CD4-positive, alpha-beta T cell treated with Interleukin-1 beta for 1 hour (primary cell): ENCODE results near the gene PCSK1.

Source experiments
- DNase-seq, 2 donors: peaks; one replicate each; pipeline ENCODE4 v3.0.0-alpha.2; 2020 to 2022

Gene PCSK1

DNA sequence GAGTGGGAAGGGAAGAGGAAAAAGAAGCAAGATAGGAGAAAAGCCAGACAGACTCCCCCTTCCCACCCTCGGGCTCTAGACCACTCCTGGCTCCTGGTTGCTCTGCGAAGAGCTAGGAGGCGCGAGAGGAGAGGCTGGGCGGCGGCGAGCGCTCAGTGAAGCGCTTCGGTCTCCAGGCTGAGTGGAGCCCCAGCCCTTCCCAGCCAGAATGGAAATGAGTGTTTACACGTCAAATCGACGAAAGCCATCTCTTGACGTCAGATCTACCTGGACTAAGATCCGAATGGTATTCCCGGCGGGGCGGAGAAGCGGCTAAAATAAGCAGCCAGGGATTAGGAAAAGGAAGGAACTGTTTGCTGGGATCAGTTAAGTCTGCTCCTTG is at the start of gene PCSK1:
PCSK1 (minus strand) TSS at position 183 of the 382 bp plus-strand sequence. CDS start 206 bp downstream, outside the sequence.
- DNase-seq, result no peak

GRCh38 chr5:96481867-96482266 is 48.8 kb upstream of the PCSK1 start:
- DNase-seq, result no peak

GRCh38 chr5:96481009-96481786 is 48.1 kb upstream of the PCSK1 start:
- DNase-seq, result no peak

- DNase-seq, result no peak
These were observed 45.9 kb upstream of the PCSK1 start for GRCh38 chr5:96478983-96479382.

DNA sequence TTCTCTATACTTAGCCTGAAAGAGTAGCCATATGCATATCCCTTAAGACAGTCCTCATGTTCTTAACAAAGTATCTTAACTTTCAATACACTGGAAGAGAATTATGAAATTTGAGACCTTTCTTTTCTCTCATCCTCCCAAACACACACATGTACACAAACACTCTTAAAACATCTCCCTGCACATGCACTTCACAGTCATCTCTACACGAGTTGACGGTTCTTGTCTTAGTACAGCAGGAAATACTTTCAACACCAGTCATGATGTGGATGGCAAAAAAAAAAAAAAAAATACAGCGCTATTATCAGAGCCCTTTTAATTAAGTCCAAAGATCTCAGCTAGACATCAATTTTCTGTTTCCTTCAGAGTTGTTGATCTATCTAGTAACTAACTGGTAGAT is 43.6 kb upstream of the PCSK1 start:
- DNase-seq, result no peak

DNA sequence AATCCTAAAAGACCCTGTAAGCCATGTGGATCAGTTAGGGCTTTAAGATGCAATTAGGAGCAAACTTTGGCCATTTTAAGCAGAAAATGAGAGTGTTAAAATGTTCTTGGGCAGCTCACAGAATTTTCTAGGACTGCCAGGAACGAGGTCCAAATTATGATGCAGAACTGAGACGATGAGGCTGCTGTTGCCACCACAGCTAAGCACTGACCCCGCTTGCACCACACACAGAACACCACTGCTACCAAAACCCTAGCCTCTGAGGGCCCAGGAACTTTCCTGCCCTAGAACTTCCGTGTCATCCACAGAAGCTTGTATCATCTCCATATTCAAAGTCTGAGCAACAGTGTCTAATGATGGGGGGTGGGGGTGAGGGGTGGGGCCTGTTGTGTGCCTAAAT is 41.0 kb upstream of the PCSK1 start:
- no peak for DNase-seq

GRCh38 chr5:96473155-96473554 is 40.1 kb upstream of the PCSK1 start:
- no peak for DNase-seq

GRCh38 chr5:96470785-96471184 is 37.7 kb upstream of the PCSK1 start:
- DNase-seq, result no peak

DNA sequence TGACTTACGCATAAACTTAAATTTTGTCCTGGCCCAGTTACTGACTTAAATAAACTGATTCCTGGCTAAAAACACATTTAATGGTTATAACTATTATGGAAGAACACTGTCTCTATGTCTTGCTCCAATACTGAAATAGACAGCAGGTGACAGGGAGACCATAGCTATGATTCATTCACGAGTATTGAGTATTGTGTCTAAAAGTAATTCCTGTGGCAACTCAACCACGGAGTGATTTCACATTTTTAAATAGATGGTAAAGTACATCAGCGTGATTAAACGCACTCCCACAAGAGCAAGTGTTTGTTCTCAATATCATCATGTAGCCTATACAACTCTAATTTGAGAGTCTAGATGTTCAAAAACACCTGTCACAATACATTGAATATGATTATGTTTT is 35.9 kb upstream of the PCSK1 start:
- DNase-seq, result no peak

- DNase-seq, result no peak
These were observed 30.0 kb upstream of the PCSK1 start for GRCh38 chr5:96463091-96463490.

GRCh38 chr5:96459313-96460121 is 26.5 kb upstream of the PCSK1 start:
- DNase-seq, result no peak

GRCh38 chr5:96458176-96458575 is 25.1 kb upstream of the PCSK1 start:
- DNase-seq, result no peak

- no peak for DNase-seq
These were observed 22.7 kb upstream of the PCSK1 start for GRCh38 chr5:96455789-96456188.

DNA sequence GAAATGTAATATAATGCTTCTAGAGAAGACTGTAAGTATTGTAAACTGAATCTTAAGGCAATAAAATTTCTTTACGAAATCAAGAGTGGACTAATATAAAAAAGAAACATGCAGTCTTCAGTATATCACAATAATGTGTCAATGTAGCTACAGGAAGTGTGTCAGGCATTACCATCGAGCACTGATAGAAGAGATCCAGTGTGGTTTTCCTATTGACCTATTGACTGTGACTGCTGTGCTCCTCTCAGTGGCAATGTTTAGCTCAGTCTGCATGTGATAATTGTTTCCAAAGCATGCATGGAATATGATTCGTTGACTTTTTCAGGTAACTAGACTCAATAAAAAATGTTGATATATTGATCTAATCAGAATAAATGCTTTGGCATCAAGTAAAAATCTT is 20.3 kb upstream of the PCSK1 start:
- no peak for DNase-seq

DNA sequence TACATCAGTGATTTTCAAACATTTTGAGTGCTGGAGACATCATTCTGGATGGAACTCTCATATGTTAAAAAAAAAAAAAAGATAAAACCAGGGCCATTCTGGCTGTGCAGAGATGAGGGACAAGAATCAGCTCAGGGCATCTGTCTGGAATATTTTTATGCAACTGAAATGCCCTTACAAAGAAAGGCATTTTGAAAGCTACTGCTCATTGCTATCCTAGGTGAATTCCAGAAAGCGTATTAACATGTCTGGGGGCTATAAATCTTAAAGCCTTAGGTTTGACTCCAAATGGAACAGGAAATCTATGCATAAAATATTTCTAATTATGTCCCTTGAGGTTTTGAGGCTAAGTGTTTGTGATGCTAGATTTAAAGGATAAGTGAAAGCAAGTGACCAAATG is 14.9 kb upstream of the PCSK1 start:
- no peak for DNase-seq

DNA sequence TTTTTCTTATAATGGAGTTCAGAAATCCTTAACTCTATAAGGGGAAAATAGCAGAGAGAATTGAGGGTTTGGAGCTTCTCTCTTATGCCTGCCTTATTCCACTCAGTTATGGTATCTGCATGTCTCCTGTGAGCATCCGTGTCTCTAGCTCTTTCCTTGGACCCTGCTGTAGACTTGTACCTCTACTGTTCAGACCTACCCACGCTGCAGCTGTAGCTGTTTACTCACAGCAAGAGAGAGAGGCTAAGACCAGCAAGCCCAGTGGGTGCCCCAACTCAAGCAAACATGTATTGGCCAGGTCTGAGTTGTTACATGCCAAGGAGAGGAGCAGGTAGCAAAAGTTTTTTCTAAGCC is 7.1 kb upstream of the PCSK1 start:
- no peak for DNase-seq

DNA sequence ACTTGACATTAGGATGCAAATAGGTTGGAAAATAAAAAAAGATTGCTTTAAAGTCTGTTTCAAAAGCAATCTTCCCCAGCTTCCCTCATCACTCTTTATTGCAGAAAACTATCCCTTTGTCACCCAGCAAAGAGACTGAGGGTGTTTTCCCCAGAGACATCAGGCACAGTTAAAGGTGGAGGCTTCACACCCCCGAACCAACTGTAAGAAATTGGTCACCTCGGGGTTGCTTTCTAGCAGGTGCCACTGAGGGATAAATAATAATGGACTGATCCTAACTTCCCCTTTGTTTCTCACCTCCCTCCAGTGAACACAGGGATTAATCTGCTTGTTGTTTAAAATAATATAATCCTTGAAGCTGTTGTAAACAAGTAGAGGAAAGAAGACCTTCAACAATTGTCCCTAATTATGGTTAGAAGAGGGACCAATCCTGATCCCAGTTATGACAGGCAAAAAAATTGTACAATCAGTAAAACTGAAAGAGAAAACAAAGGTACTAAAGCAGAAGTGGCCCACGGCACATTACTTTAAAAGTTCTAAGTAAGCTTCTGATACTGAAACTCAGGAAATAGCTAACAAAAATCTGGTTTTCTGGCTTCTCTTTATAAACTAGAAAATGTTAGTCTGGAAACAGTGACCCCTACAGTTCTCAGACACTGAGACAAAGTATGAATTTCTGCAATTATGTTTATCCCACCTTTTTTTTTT is 6.6 kb upstream of the PCSK1 start:
- DNase-seq, result no peak

GRCh38 chr5:96434201-96434645 is 1.2 kb upstream of the PCSK1 start:
- peak in 1 of 2 donors; percentile 31 for DNase-seq

DNA sequence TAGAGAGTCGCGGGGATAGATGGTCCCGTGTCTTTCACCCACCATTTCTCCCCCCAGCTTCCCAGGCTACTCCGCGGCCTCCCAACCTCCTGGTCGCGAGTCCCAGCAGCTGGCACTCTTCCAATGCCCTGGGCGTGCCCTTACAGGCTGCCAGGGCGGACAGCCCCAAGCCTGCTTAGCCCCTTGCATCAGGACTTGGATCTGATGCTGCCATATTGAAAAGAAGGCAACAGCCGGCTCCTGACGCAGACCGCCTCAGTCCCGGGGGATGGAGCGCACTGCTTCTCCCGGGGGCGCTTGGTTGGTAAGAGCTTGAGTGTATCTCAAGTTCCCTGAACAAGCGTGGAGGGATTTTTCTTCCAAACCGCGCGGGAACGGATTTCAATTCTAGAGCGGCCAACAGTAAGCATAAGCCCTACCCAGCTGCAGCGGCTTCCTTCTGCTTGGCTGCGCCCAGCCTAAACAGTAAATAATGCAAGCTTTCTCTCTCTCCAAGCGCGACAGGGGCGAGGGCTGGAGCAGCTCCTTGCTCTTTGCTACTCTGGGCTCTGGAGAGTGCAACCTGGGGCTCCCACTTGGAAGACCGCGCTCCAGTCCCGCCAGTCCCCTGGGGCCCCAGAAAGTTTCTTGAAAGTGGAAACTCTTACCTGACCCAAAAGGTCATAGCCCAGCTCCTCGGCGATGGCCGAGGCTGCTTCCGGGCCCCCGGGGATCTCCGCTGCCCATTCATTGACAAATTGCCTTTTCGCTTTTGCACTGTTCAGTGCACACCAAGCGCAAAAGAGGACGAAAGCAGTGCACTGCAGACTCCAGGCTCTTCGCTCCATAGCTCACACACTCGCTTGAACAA is 607 bp downstream of the PCSK1 start:
- no peak for DNase-seq

GRCh38 chr5:96431376-96432187 is 1.5 kb downstream of the PCSK1 start:
- no peak for DNase-seq

DNA sequence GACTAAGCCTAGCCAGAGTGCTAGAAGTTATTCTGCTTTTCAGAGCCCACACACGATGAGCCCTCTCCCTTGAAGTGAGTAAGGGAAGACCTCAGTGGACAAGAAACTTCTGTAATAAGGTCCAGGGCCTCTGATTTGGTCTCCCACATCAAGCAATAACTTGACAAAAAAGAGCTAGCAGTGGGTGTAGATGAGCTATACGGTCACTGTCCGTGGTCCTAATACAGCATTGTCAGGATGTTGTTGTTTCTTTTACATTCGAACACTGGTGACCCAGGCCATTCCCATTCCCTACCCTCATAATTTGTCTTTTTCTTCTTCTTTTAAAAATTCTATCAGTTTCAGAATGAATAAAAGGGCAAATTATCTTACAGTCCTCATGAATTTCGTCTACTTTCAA is 5.2 kb downstream of the PCSK1 start:
- DNase-seq, result no peak

DNA sequence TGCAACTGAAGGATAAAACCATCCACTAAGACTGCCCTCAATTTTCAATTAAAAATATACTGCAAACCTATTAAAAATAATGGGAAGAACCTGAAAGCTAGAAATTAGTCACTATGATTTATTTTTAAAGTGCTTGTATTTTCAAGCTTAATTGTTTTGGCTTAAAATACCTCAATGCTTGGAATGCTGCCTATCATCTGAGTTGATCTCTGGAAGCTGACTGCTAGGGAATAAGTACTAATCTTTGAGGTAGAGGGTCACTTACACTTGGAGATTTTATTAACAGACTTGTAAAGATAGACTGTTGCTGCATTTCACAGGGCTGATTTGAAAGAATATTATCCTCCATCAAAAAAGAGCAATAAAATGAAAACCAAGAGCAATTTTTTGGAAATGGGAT is 6.2 kb downstream of the PCSK1 start:
- DNase-seq, result no peak
